C1 segment of cervical spinal cord (tissue), 14 donors: ENCODE measurements around the gene KRT31.

ENCODE experiments used
- DNase-seq, 14 donors: peaks; one replicate each; lab custom pipeline; 2025; lab: John Stamatoyannopoulos, UW

KRT31 gene

GRCh38 chr17:41417576-41418015, 20.2 kb upstream of the KRT31 start:
- DNase-seq, result no peak

- no peak for DNase-seq
These were observed 19.7 kb upstream of the KRT31 start for GRCh38 chr17:41417127-41417526.

- no peak for DNase-seq
These were observed 19.1 kb upstream of the KRT31 start for GRCh38 chr17:41416479-41416878.

GRCh38 chr17:41415833-41416335, 18.5 kb upstream of the KRT31 start:
- DNase-seq, result no peak

- DNase-seq, result no peak
These were observed 18.0 kb upstream of the KRT31 start for GRCh38 chr17:41415411-41415810.

GRCh38 chr17:41413982-41414381, 16.6 kb upstream of the KRT31 start:
- no peak for DNase-seq

DNA sequence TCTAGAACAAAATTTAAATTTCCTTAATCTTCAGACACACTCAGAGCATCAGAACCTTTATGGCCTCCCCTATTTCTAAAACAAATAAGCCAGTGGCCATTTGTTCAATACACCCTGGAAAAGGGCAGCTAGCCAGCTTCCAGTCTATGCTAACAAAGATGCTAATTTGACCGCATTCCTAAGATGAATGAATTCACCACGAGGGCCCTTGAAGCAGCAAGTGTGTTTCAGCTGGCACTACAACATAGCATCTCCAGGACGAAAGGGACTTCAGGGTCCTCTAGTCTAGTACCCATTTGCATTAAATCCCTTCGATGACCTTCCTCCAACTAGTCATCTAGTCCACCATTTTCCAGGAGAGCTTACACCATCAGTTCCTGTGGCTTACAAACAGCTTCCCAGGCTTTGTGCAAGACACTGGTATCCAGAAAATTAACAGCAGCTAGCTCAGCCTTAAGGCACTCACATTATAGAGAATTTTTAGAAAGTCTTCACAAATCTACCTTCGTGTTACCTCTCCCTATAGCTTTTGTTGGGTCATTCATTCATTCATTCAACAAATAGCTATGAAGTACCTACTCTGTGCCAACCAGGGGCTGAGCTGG, 16.0 kb upstream of the KRT31 start:
- no peak for DNase-seq

GRCh38 chr17:41411072-41411840, 13.8 kb upstream of the KRT31 start:
- no peak for DNase-seq

DNA sequence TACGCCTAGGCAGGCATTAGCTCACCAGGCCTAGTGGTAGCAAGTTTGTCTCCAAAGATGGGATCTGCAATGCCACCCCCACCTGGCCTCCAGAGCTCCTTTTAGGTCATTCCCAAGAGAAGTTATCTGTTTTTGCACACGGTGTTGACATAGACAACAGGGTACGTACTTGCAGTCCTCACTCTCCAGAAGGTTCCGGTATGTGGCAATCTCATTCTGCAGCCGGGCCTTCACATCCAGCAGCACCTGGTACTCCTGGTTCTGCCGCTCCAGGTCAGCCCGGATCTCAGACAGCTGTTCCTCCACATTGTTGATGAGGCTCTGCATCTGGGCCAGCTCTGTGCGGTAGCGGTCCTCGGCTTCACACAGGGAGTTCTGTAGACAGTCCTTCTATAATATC, 9.8 kb upstream of the KRT31 start:
- no peak for DNase-seq

DNA sequence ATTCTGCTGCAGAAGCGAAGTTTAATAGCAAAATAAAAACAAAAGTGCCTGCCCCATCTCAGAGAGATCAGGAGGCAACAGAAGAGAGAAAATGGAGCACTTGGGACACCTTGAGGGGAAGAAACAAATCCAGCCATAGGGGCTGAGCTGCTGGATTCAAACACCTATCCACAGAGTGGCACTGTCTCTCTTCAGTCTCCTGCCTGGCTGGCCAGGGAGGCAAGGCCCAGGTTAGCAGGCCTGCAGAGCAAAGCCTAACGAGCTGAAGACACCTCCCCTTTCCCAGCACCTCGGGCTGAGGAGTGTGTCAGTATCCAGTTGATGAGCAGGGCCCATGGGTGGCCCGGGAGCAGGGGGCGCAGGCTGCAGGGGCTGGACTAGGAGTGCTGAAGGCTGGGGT, 8.8 kb upstream of the KRT31 start:
- no peak for DNase-seq

DNA sequence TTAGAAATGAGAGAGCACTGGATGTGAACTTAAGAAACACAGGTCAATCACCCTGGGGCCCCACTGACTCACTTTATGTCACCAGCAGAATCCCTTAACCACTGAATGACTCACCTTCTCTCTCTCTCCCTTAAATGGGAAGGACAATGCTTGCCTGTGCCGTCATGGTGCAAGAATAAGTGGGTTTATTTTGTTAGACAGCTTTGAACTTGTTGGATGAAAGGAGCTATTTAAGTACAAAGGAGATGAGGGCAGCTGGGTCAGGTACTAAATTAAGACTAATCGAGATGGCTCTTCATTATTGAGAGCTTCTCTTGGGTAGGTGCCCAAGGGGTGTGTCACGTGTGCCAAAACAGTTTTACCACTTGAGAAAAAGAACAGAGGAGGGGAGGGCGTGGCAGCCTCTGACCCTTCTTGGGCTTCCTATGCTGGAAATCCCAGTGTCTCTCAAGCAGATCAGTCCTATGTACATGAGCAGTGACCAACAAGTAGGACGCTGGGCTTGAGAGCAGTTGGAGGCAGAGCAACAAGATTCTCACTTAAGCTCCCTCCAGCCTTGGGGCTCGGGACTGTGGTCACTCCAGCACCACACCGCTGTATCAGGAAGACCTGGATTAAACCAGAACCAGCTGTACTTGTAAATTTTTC, 6.7 kb upstream of the KRT31 start:
- DNase-seq, result no peak

DNA sequence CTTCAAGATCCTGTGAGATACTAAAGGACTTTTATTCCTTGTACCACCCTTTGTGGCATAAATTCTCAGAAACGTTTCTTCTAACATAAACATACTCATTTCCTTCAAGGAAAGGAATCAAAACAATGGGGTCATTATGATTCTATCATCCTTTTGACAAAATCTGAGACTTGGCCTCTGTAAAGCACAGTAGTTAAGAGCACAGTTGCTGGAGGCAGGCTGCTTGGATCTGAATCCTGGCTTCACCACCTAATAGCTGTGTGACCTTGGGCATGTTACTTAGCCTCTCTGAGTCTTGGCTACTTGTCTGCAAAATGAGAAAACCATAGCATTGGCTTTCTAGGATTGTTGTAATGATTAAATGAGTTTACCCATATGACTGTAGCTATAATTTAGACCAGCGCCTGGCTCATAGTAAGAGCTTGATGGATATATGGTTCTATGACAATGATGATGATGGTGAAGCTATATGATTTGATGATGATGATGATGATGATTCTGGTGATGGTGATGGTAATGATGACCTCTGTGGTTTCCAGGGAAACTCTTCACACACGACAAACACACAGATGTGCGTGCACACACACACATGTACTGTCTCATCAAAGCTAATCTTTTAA, 6.1 kb upstream of the KRT31 start:
- DNase-seq, result no peak

DNA sequence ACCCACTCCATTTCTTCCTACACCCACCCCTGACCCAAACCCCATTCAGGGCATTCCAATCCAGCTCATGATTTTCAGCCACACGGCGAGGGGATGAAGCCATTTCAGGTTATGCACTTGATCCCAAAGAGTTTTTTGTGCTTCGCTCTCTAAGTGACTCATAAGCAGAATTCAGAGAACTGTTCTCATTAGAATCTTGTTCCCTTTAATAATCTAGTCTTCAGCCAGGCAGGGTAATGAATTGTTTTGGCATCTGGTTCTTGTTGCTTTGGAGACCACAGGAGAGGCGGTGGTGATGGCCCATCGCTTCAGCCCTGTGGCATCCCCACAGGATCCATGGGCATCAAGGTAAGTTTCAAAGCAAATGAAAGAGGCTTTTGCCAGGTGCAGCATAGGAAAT, 4.8 kb upstream of the KRT31 start:
- DNase-seq, result no peak

DNA sequence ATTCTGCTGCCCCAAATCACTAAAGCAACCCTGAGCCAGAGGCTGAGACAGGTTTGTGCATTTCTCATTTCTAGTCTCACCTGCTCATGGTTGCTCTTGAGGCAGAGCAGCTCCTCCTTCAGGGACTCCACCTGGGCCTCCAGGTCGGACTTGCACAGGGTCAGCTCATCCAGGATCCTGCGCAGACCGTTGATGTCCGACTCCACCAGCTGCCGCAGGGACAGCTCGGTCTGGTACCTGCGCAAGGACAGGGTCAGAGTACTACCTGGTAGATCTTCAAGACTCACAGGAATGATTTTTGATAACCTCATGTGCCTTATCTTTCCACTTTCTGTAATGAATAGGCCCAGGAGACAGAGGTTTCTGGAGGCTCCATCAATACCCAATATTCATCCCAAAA, 1.1 kb downstream of the KRT31 start:
- peak in 1 of 14 donors; percentile 59 for DNase-seq

DNA sequence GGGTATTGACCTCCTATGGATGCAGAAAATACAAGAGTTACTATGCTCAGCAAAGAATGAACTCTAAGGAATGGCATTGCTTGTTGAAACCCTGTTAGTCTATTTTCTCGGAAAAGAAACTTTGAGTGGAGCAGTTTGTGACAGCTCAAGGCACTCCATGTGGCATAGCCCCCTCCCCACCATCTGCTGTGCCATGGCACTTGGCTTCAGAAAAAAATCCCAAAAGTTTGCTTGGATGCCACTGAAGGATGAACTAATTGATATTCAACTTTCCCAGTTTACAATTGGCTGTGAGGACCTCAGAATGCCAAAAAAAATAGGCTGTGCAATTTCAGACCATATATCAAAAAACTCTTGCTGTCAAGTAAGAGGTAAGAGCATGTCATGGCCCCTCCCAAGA, 1.8 kb downstream of the KRT31 start:
- no peak for DNase-seq

GRCh38 chr17:41395044-41395443, 2.4 kb downstream of the KRT31 start:
- peak in 1 of 14 donors; percentile 24 for DNase-seq

- peak in 1 of 14 donors; percentile 29 for DNase-seq
These were observed 3.0 kb downstream of the KRT31 start for GRCh38 chr17:41394254-41394996.

- DNase-seq, result no peak
These were observed 3.6 kb downstream of the KRT31 start for GRCh38 chr17:41393826-41394225.

- peak in 1 of 14 donors; percentile 17 for DNase-seq
These were observed 4.1 kb downstream of the KRT31 start for GRCh38 chr17:41393294-41393693.

GRCh38 chr17:41392278-41392677, 5.1 kb downstream of the KRT31 start:
- DNase-seq, result no peak

DNA sequence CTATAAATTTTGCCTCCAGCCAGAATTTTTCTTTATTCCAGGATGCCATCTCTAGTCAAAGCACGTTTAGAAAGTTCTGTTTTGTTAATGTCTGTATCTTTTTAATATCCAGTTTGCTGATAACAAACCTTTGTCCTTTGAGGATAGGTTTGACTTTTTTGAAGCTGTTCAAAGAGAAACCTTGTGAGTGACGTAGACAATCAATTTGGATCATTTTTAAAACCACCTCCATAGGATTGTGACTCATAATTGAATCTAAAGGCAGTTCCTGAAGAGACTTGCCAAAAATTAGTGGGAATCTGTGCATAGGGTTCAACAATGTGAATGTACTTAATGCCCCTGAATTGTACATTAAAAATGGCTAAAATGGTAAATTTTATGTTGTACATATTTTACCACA, 5.9 kb downstream of the KRT31 start:
- no peak for DNase-seq
